Adrenal gland (tissue), 12 donors: ENCODE measurements around the gene CAMTA1. TPM values are rescaled to one million over a fixed set of nuclear protein-coding genes. Genes with fewer than 3 reads are reported as not detected.

Source experiments
- DNase-seq, 7 donors: peaks; one replicate each; pipeline ENCODE4 v3.0.0-alpha.2; 2019 to 2020
- H3K27ac ChIP-seq, 5 donors: fragments of 200-600 bp; sonication (generic) in 4 of 5; 1 replicate in 3 of 5; 2 replicates in 2 of 5; pipeline versions ENCODE4 v1.5.1 to v1.8.0; 2016 to 2020; ENCODE audit warnings: mild to moderate bottlenecking in 1 of 5
- H3K27me3 ChIP-seq: fragments of 200-600 bp; 2 replicates; pipeline ENCODE4 v1.8.0; 2021
- H3K36me3 ChIP-seq, 2 donors: fragments of 200-600 bp; replicated peaks in 1 of 2; 1 replicate in 1 of 2; 2 replicates in 1 of 2; pipeline versions ENCODE4 v1.5.1 to v1.8.0; 2018 to 2022
- H3K4me1 ChIP-seq, 2 donors: fragments of 200-600 bp; replicated peaks in 1 of 2; 1 replicate in 1 of 2; 2 replicates in 1 of 2; pipeline versions ENCODE4 v1.5.1 to v1.8.0; 2018 to 2021
- H3K4me3 ChIP-seq, 4 donors: fragments of 200-600 bp; sonication (generic) in 3 of 4; one replicate each; pipeline ENCODE4 v1.5.1; 2016 to 2018
- H3K9me3 ChIP-seq, 3 donors: fragments of 200-600 bp; sonication (generic) in 1 of 3; replicated peaks in 1 of 3; 1 replicate in 2 of 3; 2 replicates in 1 of 3; pipeline versions ENCODE4 v1.5.1 to v1.8.0; 2016 to 2021
- POLR2A ChIP-seq, 2 donors: fragments of 450-650 bp; IDR thresholded peaks; one replicate each; pipeline ENCODE4 v1.6.1; 2017; ENCODE audit warnings: antibody characterized with exemption in 2 of 2, mild to moderate bottlenecking in 2 of 2, moderate library complexity in 1 of 2
- WGBS, 4 donors: extraction: QIAGEN DNeasy Blood & Tissue Kit in 2 of 4; methylation state at CpG; one replicate each; pipeline versions ENCODE4 v1.1.5 to v1.1.7; 2013 to 2017; 5-methylcytosine and 5-hydroxymethylcytosine counted together
- intact Hi-C, 2 donors: fragments of 100-400 bp; cut with DNase I; formaldehyde crosslinking; loops; one replicate each; pipeline versions ENCODE4 v1.14.1 to v1.15.0; 2022 to 2023
- polyA plus RNA-seq, 3 donors: library from polyadenylated mRNA; stranded (reverse); fragments of 200-250 nt in 2 of 3; fragments of 350-450 nt in 1 of 3; fragmentation: Illumina TruSeq in 1 of 3; extraction: RNeasy Lipid Tissue Mini Kit (QIAGEN cat#74804) in 1 of 3; gene quantifications; one replicate each; pipeline ENCODE4 v1.2.3, GENCODE V29; 2013 to 2014
- total RNA-seq, 9 donors: library from RNA; depleted of rRNA in 4 of 9; stranded (reverse); fragments of >200 nt in 4 of 9; fragments of 120-200 nt in 1 of 9; fragmentation: NEBNext Ultra II Directional in 1 of 9; extraction: Animal tissue kit (Norgen Biotek cat#: 25700) in 1 of 9; gene quantifications; one replicate each; pipeline versions ENCODE4 v1.1.0 to v1.2.4, GENCODE V29; 2013 to 2023
- TF ChIP-seq, protein P1 (sequence below), 6 experiments: fragments of 450-650 bp in 4 of 6; fragments of 200-600 bp in 2 of 6; sonication (generic) in 1 of 6; IDR thresholded peaks; 1 replicate in 5 of 6; 2 replicates in 1 of 6; pipeline versions ENCODE4 v1.5.1 to v1.8.0; 2016 to 2021; ENCODE audit warnings: antibody characterized with exemption in 6 of 6, mild to moderate bottlenecking in 2 of 6, moderate library complexity in 1 of 6
- donor health status: healthy with polysubstance abuse.
- donor health status: Bipolar disorder and iron deficiency.
- donor health status: DM: yes; HTN: yes; CAD: no.
- donor health status: DM: no; HTN: no; CAD: no.
- donor health status: DM: no; HTN: no; CAD: no.
- donor health status: DM: yes; HTN: yes; CAD: no.

The CAMTA1 gene
- total and polyA plus RNA-seq, 12 donors = 62.9 to 141 (median 96.9) TPM

DNA sequence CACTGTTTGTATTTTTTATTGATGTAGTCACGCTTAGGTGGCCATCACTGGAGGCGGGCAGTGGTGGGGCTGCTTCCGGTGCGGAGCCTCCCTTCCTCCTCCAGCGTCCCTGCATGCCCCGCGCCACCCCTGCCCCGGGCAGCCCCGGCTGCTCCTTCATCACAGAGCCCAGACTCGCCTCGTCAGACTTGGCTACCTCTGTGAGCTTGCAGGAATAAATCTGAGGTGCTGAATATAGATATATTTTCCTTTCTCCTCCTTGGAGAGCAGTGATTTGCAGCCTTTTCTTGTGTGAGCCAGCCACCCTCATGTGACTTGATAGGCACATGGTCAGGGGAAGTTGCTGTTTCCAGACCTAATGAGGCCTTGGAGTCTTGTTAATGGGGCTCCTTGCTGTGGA is 573.2 kb downstream of the CAMTA1 start:
- Histone ChIP-seq H3K4me1 (no peaks in the 10 kb centered on the region), H3K27me3 (no peaks in the 10 kb centered on the region), H3K27ac (no peak overlapping the region), H3K9me3 (no peaks in the 10 kb centered on the region), H3K36me3 (no peaks in the 10 kb centered on the region), H3K4me3 (peak overlapping the region in 1 of 4 donors; percentile 29)
- DNase-seq = peak in 5 of 7 donors; percentile 22 to 28 (median 27)
- intact Hi-C loops = no loop called here
- no peak for TF ChIP-seq POLR2A (IDR thresholded peaks at IDR 0.05)
- TF ChIP-seq, protein P1, sequence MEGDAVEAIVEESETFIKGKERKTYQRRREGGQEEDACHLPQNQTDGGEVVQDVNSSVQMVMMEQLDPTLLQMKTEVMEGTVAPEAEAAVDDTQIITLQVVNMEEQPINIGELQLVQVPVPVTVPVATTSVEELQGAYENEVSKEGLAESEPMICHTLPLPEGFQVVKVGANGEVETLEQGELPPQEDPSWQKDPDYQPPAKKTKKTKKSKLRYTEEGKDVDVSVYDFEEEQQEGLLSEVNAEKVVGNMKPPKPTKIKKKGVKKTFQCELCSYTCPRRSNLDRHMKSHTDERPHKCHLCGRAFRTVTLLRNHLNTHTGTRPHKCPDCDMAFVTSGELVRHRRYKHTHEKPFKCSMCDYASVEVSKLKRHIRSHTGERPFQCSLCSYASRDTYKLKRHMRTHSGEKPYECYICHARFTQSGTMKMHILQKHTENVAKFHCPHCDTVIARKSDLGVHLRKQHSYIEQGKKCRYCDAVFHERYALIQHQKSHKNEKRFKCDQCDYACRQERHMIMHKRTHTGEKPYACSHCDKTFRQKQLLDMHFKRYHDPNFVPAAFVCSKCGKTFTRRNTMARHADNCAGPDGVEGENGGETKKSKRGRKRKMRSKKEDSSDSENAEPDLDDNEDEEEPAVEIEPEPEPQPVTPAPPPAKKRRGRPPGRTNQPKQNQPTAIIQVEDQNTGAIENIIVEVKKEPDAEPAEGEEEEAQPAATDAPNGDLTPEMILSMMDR (IDR thresholded peaks at IDR 0.05) = no peak
- WGBS, 4 donors = 34 to 54% (median 43%) methylated on average over 11 of the region's 11 CpGs

DNA sequence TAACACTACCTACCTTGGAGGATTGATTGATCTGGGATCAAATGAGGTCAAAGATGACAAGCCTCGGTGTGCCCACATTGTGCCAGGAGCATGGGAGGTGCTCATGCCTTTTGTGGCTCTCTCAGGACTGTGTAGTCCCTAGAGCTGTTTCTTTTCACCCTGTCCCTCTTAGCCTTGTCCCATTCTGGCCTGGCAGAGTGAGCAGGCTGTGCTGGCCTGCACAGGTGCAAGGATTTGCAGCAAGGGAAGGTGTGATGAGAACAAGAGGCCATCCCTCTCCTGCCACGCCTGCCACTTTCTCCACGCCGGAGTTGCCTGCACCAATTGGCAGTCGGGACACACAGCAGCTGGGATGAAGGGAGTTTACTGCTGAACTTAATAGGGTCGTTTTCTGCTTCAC is 575.3 kb downstream of the CAMTA1 start:
- TF ChIP-seq POLR2A (IDR thresholded peaks at IDR 0.05) = no peak
- DNase-seq = no peak
- intact Hi-C loops = no loop called here
- no peak overlapping the region for H3K27ac ChIP-seq
- H3K27me3 ChIP-seq = no peaks in the 10 kb centered on the region
- no peak overlapping the region for H3K4me3 ChIP-seq
- no peaks in the 10 kb centered on the region for H3K4me1 ChIP-seq
- no peaks in the 10 kb centered on the region for H3K9me3 ChIP-seq
- no peaks in the 10 kb centered on the region for H3K36me3 ChIP-seq
- WGBS, 4 donors = 59 to 65% (median 62%) methylated on average over 6 of the region's 6 CpGs

DNA sequence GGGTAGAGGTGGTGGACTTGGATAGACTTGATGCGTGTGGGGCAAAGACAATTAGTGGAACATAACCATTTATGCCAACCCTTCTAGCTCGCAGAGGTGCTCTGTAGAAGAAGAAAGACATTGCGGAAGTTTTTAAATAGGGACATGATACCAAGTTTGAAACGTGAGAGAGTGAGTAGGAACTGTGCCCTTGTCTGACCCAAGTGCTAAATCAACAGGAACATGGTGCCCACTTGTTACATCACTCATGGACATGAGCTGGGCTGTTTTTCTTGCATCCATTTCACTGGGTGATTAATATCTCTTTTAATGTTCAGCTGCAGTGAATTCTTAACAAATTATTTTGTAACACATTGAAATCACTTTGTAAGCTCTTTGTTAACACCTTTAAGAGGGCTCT is 577.7 kb downstream of the CAMTA1 start:
- no peaks in the 10 kb centered on the region for H3K9me3 ChIP-seq
- H3K4me3 ChIP-seq = no peak overlapping the region
- no peaks in the 10 kb centered on the region for H3K4me1 ChIP-seq
- no peak for DNase-seq
- H3K36me3 ChIP-seq = no peaks in the 10 kb centered on the region
- intact Hi-C loops = no loop called here
- no peaks in the 10 kb centered on the region for H3K27me3 ChIP-seq
- TF ChIP-seq, protein P1 (IDR thresholded peaks at IDR 0.05) = no peak
- TF ChIP-seq POLR2A (IDR thresholded peaks at IDR 0.05) = no peak
- 76 to 84% (median 79%) methylated on average over 4 of the region's 4 CpGs for WGBS, 4 donors
- no peak overlapping the region for H3K27ac ChIP-seq

DNA sequence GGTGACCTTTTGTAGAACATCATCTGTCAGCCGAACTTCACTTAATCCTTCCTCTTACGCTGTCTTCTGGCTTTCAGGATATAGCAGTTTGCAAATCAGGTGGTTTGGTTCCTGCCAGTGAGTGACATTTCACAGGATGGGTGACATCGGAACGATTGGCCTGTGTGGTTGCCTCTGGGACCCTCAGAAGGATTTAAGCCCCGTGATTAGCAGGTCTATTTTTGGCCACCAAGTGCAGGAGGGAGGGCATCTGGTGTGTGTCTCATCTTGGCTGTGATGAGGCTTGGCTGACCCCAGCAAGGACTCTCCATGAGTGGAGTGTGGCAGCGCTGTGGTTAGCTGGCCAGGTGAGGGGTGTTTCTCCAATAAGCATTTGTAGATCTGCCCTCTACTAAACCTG is 578.2 kb downstream of the CAMTA1 start:
- Histone ChIP-seq H3K27me3 (no peaks in the 10 kb centered on the region), H3K4me3 (no peak overlapping the region), H3K27ac (no peak overlapping the region), H3K9me3 (no peaks in the 10 kb centered on the region), H3K4me1 (no peaks in the 10 kb centered on the region), H3K36me3 (no peaks in the 10 kb centered on the region)
- DNase-seq = no peak
- TF ChIP-seq, protein P1 (IDR thresholded peaks at IDR 0.05) = no peak
- TF ChIP-seq POLR2A (IDR thresholded peaks at IDR 0.05) = no peak
- 77 to 84% (median 80%) methylated on average over 6 of the region's 6 CpGs for WGBS, 4 donors
- intact Hi-C loops = no loop called here

DNA sequence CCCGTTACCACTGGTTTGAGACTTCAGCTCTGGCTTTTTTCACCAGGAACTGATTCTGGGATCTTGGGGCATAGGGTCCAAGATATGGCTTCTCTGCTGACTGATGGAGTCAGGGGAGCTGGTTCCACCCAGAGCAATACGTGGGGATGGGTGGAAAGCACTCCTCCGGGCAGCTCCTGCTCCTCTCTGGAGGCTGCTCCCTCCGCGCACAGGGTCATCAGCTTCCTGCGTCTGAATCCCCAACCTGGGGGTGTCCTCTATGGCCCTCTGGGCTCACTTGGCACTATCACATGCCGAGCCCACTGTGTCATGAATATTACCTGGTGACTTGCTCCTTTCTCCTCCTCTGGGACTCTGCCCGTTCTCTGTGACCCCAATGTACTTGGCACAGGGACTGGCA is 580.5 kb downstream of the CAMTA1 start:
- H3K9me3 ChIP-seq = no peaks in the 10 kb centered on the region
- H3K36me3 ChIP-seq = no peaks in the 10 kb centered on the region
- DNase-seq = no peak
- H3K27me3 ChIP-seq = no peaks in the 10 kb centered on the region
- TF ChIP-seq, protein P1 (IDR thresholded peaks at IDR 0.05) = no peak
- no peak for TF ChIP-seq POLR2A (IDR thresholded peaks at IDR 0.05)
- H3K4me1 ChIP-seq = no peaks in the 10 kb centered on the region
- 40 to 85% (median 81%) methylated on average over 2 to 8 of the region's 8 CpGs for WGBS, 4 donors
- no peak overlapping the region for H3K27ac ChIP-seq
- intact Hi-C loops = no loop called here
- no peak overlapping the region for H3K4me3 ChIP-seq
